Retinal pigment epithelial cell (primary cell): ENCODE data around the gene FBN2.
A peak's percentile ranks its signal among the peaks of the same experiment; 100 is the strongest.

Experiments used
- DNase-seq: peaks from one replicate; pipeline ENCODE4 v3.0.0-alpha.2; 2010; ENCODE audit warnings: low read depth
- H3K4me3 ChIP-seq: 2 replicates; pipeline ENCODE4 v1.5.1; 2011; ENCODE audit warnings: mild to moderate bottlenecking, low read length, control low read depth, moderate library complexity
- CTCF ChIP-seq: conservative IDR thresholded peaks from 2 replicates; pipeline ENCODE4 v1.5.1; 2011; ENCODE audit warnings: low read depth, low read length, control low read depth, inconsistent platforms

FBN2 gene

DNA sequence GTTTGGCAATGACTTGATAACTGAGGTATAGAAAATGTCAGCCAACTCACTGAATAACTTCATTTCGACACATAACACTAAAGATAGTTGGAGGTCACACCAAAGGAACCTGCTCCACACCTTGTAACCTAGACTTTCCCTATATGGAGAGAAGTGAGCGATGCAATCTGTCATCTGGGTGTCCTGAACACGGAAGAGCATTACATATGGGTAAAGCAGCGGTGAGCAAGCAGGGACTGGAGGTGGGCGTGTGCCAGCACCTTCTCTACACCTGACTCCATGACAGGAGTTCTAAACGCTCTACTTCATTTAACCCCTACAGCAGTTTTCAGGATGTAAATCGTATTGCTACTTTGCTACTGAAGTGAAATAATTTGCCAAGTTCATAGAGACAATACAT lies 301.7 kb downstream of the FBN2 start:
- H3K4me3 ChIP-seq = no peak overlapping the region
- DNase-seq = no peak
- no peak for TF ChIP-seq CTCF

DNA sequence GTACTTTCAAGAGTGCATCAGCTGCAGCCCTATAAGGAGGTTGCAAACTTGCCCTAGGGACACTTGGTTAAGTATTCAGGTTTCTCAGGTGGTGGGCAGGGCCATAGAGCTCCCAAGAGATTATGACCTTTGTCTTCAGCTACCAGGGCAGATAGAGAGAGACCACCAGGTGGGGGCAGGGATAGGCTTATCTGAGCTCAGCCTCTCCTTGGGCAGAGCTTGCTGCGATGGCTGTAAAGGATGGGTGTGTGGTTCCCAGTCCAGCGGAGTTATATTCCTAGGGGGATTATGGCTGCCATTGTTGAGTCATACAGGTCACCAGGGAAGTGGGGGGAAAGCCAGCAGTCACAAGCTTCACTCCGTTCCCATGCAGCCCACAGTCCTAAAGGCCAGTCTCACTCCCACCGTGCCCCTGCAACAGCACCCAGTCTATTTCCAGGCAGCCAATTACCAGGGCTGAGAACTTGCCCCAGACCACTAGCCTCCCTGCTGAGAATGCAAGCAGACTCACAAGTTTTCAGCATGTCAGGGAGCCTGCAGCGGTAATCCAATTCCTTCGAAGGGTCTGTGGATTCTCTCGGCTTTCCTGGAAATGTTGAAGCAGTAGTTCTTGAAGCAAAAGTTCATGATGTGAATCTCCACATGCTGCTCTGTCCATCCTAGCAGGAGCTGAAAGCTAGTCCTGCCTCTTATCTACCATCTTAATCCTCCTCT lies 303.0 kb downstream of the FBN2 start:
- no peak overlapping the region for H3K4me3 ChIP-seq
- TF ChIP-seq CTCF = no peak
- DNase-seq = peak; percentile 64

GRCh38 chr5:128228521-128228920 lies 309.5 kb downstream of the FBN2 start:
- no peak overlapping the region for H3K4me3 ChIP-seq
- DNase-seq = peak; percentile 81
- TF ChIP-seq CTCF = no peak

DNA sequence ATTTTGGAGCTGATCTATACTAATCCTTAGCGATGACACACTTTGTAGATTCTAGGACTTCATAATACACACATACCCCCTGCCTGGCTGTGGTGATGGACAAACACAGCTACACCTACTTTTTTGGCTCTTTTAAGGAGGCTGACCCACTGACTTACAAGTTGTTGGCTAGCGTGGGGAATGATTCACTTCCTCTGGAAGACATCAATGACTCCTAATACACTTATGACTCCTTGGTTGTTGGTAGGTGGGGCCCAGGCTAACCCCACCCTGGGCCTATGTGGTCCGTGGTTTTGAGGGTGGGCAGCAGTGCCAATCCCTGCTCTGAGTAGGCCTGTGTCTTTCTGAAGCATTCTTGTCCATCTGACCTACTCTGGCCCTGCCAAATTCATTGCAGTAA lies 310.0 kb downstream of the FBN2 start:
- TF ChIP-seq CTCF = no peak
- DNase-seq = peak; percentile 76
- no peak overlapping the region for H3K4me3 ChIP-seq

DNA sequence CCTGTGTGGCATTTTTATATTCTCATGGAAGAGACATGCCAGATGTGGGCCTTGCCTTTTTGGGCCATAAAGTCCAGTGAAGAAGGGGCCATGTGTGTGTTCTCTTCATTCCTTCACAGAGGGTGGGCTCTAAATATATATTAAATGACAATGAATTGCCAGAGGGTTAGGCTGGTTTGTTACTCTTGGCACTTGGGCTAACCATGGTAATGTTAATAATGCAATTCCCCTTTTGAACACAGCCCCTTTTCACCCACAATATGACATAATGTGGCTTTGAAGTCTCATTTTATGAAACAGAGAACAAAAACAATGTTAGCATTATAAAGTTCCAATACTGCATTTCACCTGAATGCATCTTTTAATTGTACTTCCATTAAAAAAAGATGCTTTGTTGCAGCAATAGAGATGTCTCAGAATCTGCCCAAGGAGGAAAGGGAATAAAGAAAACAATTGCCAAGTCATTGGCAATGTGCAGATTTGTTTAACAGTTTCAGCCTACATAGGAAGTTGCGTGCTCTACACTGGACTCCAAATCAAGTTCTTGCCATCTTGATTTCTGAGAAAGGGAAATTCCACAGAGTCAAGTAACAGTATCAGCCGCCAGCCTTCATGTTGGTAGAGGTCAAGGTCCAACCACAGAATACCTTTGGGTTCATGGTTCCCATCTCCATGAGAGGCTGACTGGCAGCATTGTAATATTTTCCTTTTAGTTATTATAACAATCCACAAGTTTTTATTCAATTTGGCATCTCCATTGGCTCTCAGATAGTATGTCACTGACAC lies 312.6 kb downstream of the FBN2 start:
- TF ChIP-seq CTCF = no peak
- H3K4me3 ChIP-seq = no peak overlapping the region
- no peak for DNase-seq

DNA sequence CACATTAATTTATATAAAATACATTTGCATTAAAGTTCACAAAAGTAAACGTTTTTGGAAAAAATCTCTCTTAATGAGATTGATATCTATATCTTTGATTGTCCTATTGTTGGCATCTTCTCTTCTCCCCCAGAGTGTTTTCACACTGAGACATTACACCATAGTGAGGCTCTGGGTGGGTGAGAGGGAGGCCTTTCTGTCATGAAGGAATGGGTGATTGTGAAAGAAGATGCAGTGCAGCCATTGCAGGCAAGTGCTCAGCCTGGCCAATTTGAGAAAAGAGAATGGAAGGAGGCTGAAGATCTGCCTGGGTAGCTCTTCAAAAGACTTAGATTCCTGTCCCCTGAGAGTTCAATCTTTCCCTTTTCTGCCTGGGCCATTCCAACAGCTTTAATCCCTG lies 313.7 kb downstream of the FBN2 start:
- H3K4me3 ChIP-seq = no peak overlapping the region
- TF ChIP-seq CTCF = no peak
- DNase-seq = no peak

- TF ChIP-seq CTCF = no peak
- DNase-seq = no peak
- no peak overlapping the region for H3K4me3 ChIP-seq
Observed at GRCh38 chr5:128220841-128221240, 317.2 kb downstream of the FBN2 start.
